OCI-LY1 (cell line): Measurements from ENCODE around the gene SOBP.

ENCODE experiments used
- H2AFZ ChIP-seq: fragments of 200-600 bp; sonication (generic), shearing (Covaris generic); 2 replicates; pipeline ENCODE4 v1.6.0; 2014; ENCODE audit warnings: antibody characterized with exemption, mild to moderate bottlenecking, low read length
- H3F3A ChIP-seq: fragments of 200-600 bp; sonication (generic), shearing (Covaris generic); 2 replicates; pipeline ENCODE4 v1.6.0; 2014; ENCODE audit warnings: mild to moderate bottlenecking, antibody characterized with exemption, low read length, moderate library complexity; ENCODE audit not compliant: insufficient read depth
- H3K27ac ChIP-seq: fragments of 200-600 bp; sonication (generic); 2 replicates; pipeline ENCODE4 v1.5.1; 2014; ENCODE audit warnings: low read length, mixed run types, mild to moderate bottlenecking, low read depth; ENCODE audit not compliant: poor library complexity, severe bottlenecking
- H3K27me3 ChIP-seq: fragments of 200-600 bp; sonication (generic); 2 replicates; pipeline ENCODE4 v1.6.0; 2014; ENCODE audit warnings: antibody characterized with exemption, mild to moderate bottlenecking, low read length, moderate library complexity; ENCODE audit not compliant: insufficient read depth
- H3K36me3 ChIP-seq: fragments of 200-600 bp; sonication (generic); 2 replicates; pipeline ENCODE4 v1.6.1; 2014; ENCODE audit warnings: mild to moderate bottlenecking, antibody characterized with exemption, low read length, moderate library complexity, mixed read lengths; ENCODE audit not compliant: insufficient read depth
- H3K4me1 ChIP-seq: fragments of 200-600 bp; sonication (generic); 2 replicates; pipeline ENCODE4 v1.5.1; 2014; ENCODE audit warnings: mild to moderate bottlenecking, low read length, moderate library complexity; ENCODE audit not compliant: insufficient read depth, severe bottlenecking
- H3K4me2 ChIP-seq: fragments of 200-600 bp; sonication (generic), shearing (Covaris generic); 2 replicates; pipeline ENCODE4 v1.6.1; 2014; ENCODE audit warnings: low read length
- H3K4me3 ChIP-seq: fragments of 200-600 bp; sonication (generic); 2 replicates; pipeline ENCODE4 v1.5.1; 2014; ENCODE audit warnings: low read length, low read depth, mild to moderate bottlenecking, mixed read lengths; ENCODE audit not compliant: poor library complexity, severe bottlenecking
- H3K79me2 ChIP-seq: fragments of 200-600 bp; shearing (Covaris generic); 2 replicates; pipeline ENCODE4 v1.6.1; 2016; ENCODE audit warnings: mixed run types, low read length, mixed read lengths; ENCODE audit not compliant: insufficient read depth
- H3K9ac ChIP-seq: fragments of 200-600 bp; sonication (generic), shearing (Covaris generic); 2 replicates; pipeline ENCODE4 v1.6.1; 2014; ENCODE audit warnings: mild to moderate bottlenecking, low read length, mixed read lengths
- H3K9me2 ChIP-seq: fragments of 200-600 bp; sonication (generic), shearing (Covaris generic); 2 replicates; pipeline ENCODE4 v1.6.1; 2014; ENCODE audit warnings: low read depth, mild to moderate bottlenecking, low read length, mixed read lengths
- H3K9me3 ChIP-seq: fragments of 200-600 bp; shearing (Covaris generic); 2 replicates; pipeline ENCODE4 v1.6.1; 2014; ENCODE audit warnings: low read length, mixed read lengths
- H4K20me1 ChIP-seq: fragments of 200-600 bp; sonication (generic), shearing (Covaris generic); 2 replicates; pipeline ENCODE4 v1.6.0; 2016; ENCODE audit warnings: mild to moderate bottlenecking, low read length; ENCODE audit not compliant: insufficient read depth
- EZH2 ChIP-seq: fragments of 200-600 bp; sonication (generic), shearing (Covaris generic); IDR thresholded peaks from 2 replicates; pipeline ENCODE4 v1.8.0; 2017; ENCODE audit warnings: borderline replicate concordance, mixed run types, mild to moderate bottlenecking, antibody characterized with exemption, low read length, moderate library complexity, mixed read lengths
- TF ChIP-seq, protein P1 (sequence below): fragments of 200-600 bp; sonication (generic), shearing (Covaris generic); IDR thresholded peaks from 2 replicates; pipeline ENCODE4 v1.5.1; 2017; ENCODE audit warnings: mild to moderate bottlenecking, antibody characterized with exemption, low read length, moderate library complexity, mixed read lengths

The SOBP gene

DNA sequence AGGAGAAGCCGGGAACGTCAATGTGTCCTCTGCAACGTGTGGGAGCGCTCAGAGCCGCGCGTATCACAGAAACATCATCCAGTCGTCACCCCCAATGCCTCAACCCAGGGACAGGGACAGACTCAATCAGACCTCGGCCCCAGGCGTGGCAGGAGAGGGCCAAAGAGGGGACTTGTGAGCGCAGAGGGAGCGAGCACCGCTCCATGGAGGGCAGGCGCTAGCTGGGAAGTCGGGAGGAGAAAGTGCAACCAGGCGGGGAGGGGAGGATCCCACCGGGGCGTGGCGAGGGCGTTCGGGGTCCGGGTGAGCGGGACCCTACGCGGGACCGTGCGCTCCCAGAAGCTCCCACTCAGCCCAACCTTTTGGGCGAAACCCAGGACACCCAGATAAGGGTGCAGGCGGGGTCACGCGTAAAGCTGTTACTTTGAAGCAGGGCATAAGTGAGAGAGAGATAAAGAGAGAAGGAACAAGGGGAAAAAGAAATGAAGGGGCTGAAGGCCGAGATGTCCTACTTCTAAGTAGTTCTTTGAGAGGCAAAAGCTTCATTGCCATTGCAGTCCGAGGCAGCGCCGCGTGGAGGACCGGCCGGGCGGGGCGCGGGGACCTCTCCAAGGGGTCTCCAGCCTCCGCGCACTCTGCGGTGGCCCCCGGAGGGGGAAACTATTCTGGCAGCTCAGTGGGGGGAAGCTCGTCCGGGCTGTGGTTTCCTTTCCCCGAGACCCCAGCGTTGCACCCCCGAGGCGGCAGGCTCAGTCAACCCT, 862 bp upstream of the SOBP start:
- peak overlapping the region; percentile 73 for H3K9ac ChIP-seq

DNA sequence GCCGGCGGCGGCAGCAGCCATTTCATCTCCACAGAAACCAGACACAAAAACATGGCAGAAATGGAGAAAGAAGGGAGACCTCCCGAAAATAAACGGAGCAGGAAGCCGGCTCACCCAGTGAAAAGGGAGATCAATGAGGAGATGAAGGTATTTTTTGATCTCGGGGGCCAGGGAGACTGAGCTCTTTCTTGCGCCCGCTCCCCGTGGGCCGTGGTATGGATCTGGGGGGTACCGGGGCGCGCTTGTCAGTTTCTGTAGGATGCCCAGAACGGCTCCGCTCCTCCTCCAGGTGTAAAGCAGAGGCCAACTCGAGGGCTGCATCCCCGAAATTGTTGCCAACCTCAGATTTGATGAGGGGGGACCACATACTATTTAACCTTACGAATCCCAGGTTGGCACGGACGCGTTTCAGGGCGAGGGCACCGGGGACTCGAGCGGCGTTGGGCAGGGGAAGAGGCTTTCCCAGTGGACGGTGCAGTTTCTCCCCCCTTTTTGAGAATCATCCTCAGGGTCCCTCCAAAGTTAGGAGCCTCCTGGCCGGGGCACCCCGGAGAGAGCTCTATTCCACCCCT, 735 bp downstream of the SOBP start:
- H3K79me2 ChIP-seq, result peaks cover 53% of the 10 kb centered on the region
- peak overlapping the region; percentile 99 for H3K4me3 ChIP-seq
- peaks cover 44% of the 10 kb centered on the region for H3K4me1 ChIP-seq
- H3K9me3 ChIP-seq, result no peaks in the 10 kb centered on the region
- H3K4me2 ChIP-seq, result peak overlapping the region; percentile 89
- peak overlapping the region; percentile 87 for H3K27ac ChIP-seq
- H3K36me3 ChIP-seq, result peaks cover 16% of the 10 kb centered on the region; the same call in 1 of the 2 replicates
- H3F3A ChIP-seq, result peaks cover 7% of the 10 kb centered on the region; the same call in 1 of the 2 replicates
- peak overlapping the region; percentile 95 for H3K9ac ChIP-seq
- no peaks in the 10 kb centered on the region for H3K27me3 ChIP-seq
- no peaks in the 10 kb centered on the region for H4K20me1 ChIP-seq
- no peak overlapping the region for H2AFZ ChIP-seq
- H3K9me2 ChIP-seq, result no peaks in the 10 kb centered on the region
- no peak for TF ChIP-seq EZH2
- TF ChIP-seq, protein P1, sequence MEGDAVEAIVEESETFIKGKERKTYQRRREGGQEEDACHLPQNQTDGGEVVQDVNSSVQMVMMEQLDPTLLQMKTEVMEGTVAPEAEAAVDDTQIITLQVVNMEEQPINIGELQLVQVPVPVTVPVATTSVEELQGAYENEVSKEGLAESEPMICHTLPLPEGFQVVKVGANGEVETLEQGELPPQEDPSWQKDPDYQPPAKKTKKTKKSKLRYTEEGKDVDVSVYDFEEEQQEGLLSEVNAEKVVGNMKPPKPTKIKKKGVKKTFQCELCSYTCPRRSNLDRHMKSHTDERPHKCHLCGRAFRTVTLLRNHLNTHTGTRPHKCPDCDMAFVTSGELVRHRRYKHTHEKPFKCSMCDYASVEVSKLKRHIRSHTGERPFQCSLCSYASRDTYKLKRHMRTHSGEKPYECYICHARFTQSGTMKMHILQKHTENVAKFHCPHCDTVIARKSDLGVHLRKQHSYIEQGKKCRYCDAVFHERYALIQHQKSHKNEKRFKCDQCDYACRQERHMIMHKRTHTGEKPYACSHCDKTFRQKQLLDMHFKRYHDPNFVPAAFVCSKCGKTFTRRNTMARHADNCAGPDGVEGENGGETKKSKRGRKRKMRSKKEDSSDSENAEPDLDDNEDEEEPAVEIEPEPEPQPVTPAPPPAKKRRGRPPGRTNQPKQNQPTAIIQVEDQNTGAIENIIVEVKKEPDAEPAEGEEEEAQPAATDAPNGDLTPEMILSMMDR, result no peak

More for the DNA sequence above, 862 bp upstream of the SOBP start:
- Histone ChIP-seq H3K4me3 (peak overlapping the region; percentile 99), H4K20me1 (no peaks in the 10 kb centered on the region), H3K27ac (peak overlapping the region; percentile 42), H3K27me3 (no peaks in the 10 kb centered on the region), H3K9me2 (no peaks in the 10 kb centered on the region), H3K4me2 (peak overlapping the region; percentile 91), H3K9me3 (no peaks in the 10 kb centered on the region), H3K4me1 (peaks cover 28% of the 10 kb centered on the region), H3K79me2 (peaks cover 37% of the 10 kb centered on the region), H3K36me3 (peaks cover 13% of the 10 kb centered on the region; the same call in 1 of the 2 replicates), H3F3A (peaks cover 7% of the 10 kb centered on the region; the same call in 1 of the 2 replicates), H2AFZ (no peak overlapping the region)
- no peak for TF ChIP-seq EZH2
- TF ChIP-seq, protein P1, result no peak

DNA sequence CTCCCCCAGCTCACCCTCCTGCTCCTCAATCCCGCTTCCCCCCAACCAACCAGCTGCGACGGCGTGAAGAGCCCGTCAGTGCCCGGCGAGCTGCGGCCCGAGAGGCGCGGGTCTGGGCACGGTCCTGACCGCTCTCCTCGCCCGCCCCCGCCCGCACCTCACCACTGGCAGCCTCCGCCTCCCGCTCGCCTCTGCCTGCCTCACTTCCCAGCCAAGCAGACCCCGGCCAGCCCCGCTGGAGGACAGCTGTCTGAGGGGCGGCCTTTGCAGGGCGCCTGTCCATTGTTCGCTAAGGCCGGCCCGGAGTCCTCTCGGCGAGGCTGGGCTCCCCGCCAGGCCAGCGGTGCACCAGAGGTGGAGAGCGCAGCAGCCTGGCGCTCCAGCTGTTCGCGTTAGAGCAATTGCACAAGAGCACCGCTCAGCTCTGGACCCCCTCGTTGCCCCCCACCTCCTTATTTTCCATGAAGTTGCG, 1.3 kb downstream of the SOBP start:
- peak overlapping the region; percentile 95 for H3K9ac ChIP-seq
- no peaks in the 10 kb centered on the region for H3K9me2 ChIP-seq
- H4K20me1 ChIP-seq, result no peaks in the 10 kb centered on the region
- H3K27me3 ChIP-seq, result no peaks in the 10 kb centered on the region
- H2AFZ ChIP-seq, result no peak overlapping the region
- TF ChIP-seq EZH2, result no peak
- TF ChIP-seq, protein P1, result no peak
- H3K4me1 ChIP-seq, result peaks cover 49% of the 10 kb centered on the region
- H3K36me3 ChIP-seq, result peaks cover 16% of the 10 kb centered on the region; the same call in 1 of the 2 replicates
- peaks cover 7% of the 10 kb centered on the region; the same call in 1 of the 2 replicates for H3F3A ChIP-seq
- H3K4me2 ChIP-seq, result peak overlapping the region; percentile 89
- H3K79me2 ChIP-seq, result peaks cover 59% of the 10 kb centered on the region
- H3K27ac ChIP-seq, result peak overlapping the region; percentile 87
- H3K9me3 ChIP-seq, result no peaks in the 10 kb centered on the region
- H3K4me3 ChIP-seq, result peak overlapping the region; percentile 99
